ENCODE results near the gene MAMLD1.
A peak's percentile ranks its signal among the peaks of the same experiment; 100 is the strongest.

The MAMLD1 gene

GRCh38 chrX:150508451-150509367, 145.6 kb downstream of the MAMLD1 start:
- peaks cover 17 to 47% (median 35%) of the 10 kb centered on the region in 10 experiments for H3K4me1 ChIP-seq
- H3K27me3 ChIP-seq: no peaks in the 10 kb centered on the region
- H3K9ac ChIP-seq: no peak overlapping the region
- H3K36me3 ChIP-seq: no peaks in the 10 kb centered on the region
- peak overlapping the region in 1 of 11 experiments; percentile 20; a peak in 1 of 22 replicates for H3K27ac ChIP-seq
- no peaks in the 10 kb centered on the region for H4K20me1 ChIP-seq
- no peak for TF ChIP-seq Cebpa-rat (IDR thresholded peaks at IDR 0.05)
- H3K4me2 ChIP-seq: peak overlapping the region in 1 of 11 experiments; percentile 12; a peak in 1 of 22 replicates
- H3K4me3 ChIP-seq: no peak overlapping the region
- no peaks in the 10 kb centered on the region for H3K9me3 ChIP-seq (replicated peaks in 1 of 11)

GRCh38 chrX:150509703-150510102, 146.6 kb downstream of the MAMLD1 start:
- Histone ChIP-seq H3K9me3 (replicated peaks in 1 of 11) (no peaks in the 10 kb centered on the region), H3K4me2 (no peak overlapping the region), H4K20me1 (no peaks in the 10 kb centered on the region), H3K4me3 (no peak overlapping the region), H3K27ac (no peak overlapping the region), H3K4me1 (peaks cover 14 to 45% (median 29%) of the 10 kb centered on the region in 10 experiments), H3K9ac (no peak overlapping the region), H3K36me3 (no peaks in the 10 kb centered on the region), H3K27me3 (no peaks in the 10 kb centered on the region)
- no peak for TF ChIP-seq Cebpa-rat (IDR thresholded peaks at IDR 0.05)

DNA sequence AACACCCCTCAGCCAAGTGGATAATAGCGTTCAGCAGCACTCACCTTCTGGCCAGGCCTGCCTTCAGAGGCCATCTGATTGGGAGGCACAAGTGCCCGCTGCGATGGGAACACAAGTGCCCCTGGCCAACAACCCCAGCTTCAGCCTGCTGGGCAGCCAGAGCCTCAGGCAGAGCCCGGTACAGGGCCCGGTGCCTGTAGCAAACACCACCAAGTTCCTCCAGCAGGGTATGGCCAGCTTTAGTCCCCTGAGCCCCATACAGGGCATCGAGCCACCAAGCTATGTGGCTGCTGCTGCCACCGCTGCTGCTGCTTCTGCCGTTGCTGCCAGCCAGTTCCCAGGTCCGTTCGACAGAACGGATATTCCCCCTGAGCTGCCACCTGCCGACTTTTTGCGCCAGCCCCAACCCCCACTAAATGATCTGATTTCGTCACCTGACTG, 149.4 kb downstream of the MAMLD1 start:
- Histone ChIP-seq H3K27me3 (no peaks in the 10 kb centered on the region), H4K20me1 (no peaks in the 10 kb centered on the region), H3K4me3 (no peak overlapping the region), H3K36me3 (no peaks in the 10 kb centered on the region), H3K9ac (no peak overlapping the region), H3K4me1 (peaks cover 4 to 37% (median 21%) of the 10 kb centered on the region in 10 experiments; a peak in 19 of 20 replicates), H3K27ac (no peak overlapping the region), H3K4me2 (no peak overlapping the region), H3K9me3 (replicated peaks in 1 of 11) (no peaks in the 10 kb centered on the region)
- no peak for TF ChIP-seq Cebpa-rat (IDR thresholded peaks at IDR 0.05)

- H3K4me3 ChIP-seq: no peak overlapping the region
- no peaks in the 10 kb centered on the region for H3K27me3 ChIP-seq
- H3K27ac ChIP-seq: no peak overlapping the region
- no peaks in the 10 kb centered on the region for H3K36me3 ChIP-seq
- H4K20me1 ChIP-seq: no peaks in the 10 kb centered on the region
- H3K9me3 ChIP-seq (replicated peaks in 1 of 11): no peaks in the 10 kb centered on the region
- H3K9ac ChIP-seq: no peak overlapping the region
- no peak for TF ChIP-seq Cebpa-rat (IDR thresholded peaks at IDR 0.05)
- H3K4me1 ChIP-seq: peaks cover 0 to 31% (median 14%) of the 10 kb centered on the region in 10 experiments; a peak in 15 of 20 replicates
- no peak overlapping the region for H3K4me2 ChIP-seq
Observed at GRCh38 chrX:150513544-150513943, 150.4 kb downstream of the MAMLD1 start.

- TF ChIP-seq Cebpa-rat (IDR thresholded peaks at IDR 0.05): no peak
- Histone ChIP-seq H3K9me3 (replicated peaks in 1 of 11) (no peaks in the 10 kb centered on the region), H3K4me3 (no peak overlapping the region), H3K27ac (no peak overlapping the region), H3K4me2 (peak overlapping the region in 3 of 11 experiments; percentile 31 to 64 (median 60); a peak in 2 of 22 replicates), H4K20me1 (no peaks in the 10 kb centered on the region), H3K4me1 (peaks cover 0 to 26% (median 13%) of the 10 kb centered on the region in 10 experiments; a peak in 15 of 20 replicates), H3K9ac (no peak overlapping the region), H3K27me3 (no peaks in the 10 kb centered on the region), H3K36me3 (no peaks in the 10 kb centered on the region)
Observed at GRCh38 chrX:150514462-150514861, 151.3 kb downstream of the MAMLD1 start.

DNA sequence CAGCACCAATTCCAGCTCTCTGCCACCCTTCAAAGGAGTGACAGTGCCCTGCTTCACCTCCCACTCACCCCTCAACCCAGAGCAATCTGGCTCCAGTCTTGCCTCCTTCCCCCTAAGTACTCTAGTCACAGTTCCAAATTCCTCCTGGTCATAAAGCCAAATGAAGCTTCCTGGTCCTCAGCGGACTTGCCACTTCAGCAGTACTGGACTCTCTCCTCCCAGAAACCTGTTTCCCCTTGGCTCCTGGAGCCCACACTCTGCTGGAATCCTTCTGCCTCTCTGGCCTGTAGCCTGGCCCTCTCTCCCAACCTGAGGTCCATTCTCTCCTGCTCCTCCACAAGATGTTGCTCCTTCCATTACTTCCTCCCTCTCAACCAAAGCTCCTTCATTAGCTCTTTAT, 152.7 kb downstream of the MAMLD1 start:
- Histone ChIP-seq H3K27me3 (no peaks in the 10 kb centered on the region), H3K9ac (no peak overlapping the region), H3K27ac (no peak overlapping the region), H3K36me3 (no peaks in the 10 kb centered on the region), H3K4me1 (peaks cover 0 to 26% (median 13%) of the 10 kb centered on the region in 10 experiments; a peak in 15 of 20 replicates), H3K4me2 (peak overlapping the region in 9 of 11 experiments; percentile 9 to 65 (median 55); a peak in 12 of 22 replicates), H3K4me3 (no peak overlapping the region), H3K9me3 (replicated peaks in 1 of 11) (no peaks in the 10 kb centered on the region), H4K20me1 (no peaks in the 10 kb centered on the region)
- TF ChIP-seq Cebpa-rat (IDR thresholded peaks at IDR 0.05): no peak

DNA sequence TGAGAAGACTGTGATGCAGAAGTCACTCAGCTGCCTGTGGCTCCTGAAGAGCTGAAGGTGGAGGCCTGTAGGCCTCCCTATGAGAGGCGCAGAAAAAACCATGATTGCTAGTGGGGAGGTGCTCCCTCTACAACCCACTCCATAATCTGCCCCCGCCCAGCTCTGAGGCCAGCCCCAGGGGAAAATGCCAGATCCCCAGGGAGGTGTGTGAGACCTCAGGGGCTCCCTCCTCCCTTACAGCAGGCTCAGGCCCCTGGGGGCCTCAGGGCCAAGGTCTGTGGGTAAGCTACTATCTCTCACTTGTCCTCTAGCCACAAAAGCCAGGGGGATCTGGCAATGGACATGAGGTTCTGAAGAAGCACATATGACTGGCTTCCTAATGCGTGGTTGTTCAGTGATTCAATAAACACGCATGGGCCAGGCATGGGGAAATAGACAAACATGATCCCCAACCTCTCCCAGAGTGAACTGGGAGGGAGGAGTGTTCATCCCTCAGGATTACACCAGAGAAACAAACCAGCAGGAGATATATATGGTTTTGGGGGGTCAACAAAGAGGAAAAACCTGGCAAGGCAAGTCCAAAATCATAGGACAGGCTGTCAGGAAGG, 154.3 kb downstream of the MAMLD1 start:
- Histone ChIP-seq H3K4me3 (no peak overlapping the region), H3K36me3 (no peaks in the 10 kb centered on the region), H3K27ac (no peak overlapping the region), H3K9ac (no peak overlapping the region; a peak in 1 of 22 replicates), H3K9me3 (replicated peaks in 1 of 11) (no peaks in the 10 kb centered on the region), H3K4me1 (peaks cover 0 to 26% (median 13%) of the 10 kb centered on the region in 10 experiments; a peak in 15 of 20 replicates), H4K20me1 (no peaks in the 10 kb centered on the region), H3K4me2 (peak overlapping the region in 6 of 11 experiments; percentile 11 to 33 (median 22); a peak in 5 of 22 replicates), H3K27me3 (no peaks in the 10 kb centered on the region)
- no peak for TF ChIP-seq Cebpa-rat (IDR thresholded peaks at IDR 0.05)

GRCh38 chrX:150522494-150522893, 159.4 kb downstream of the MAMLD1 start:
- H3K27me3 ChIP-seq: no peaks in the 10 kb centered on the region
- H3K36me3 ChIP-seq: no peaks in the 10 kb centered on the region
- no peaks in the 10 kb centered on the region for H3K9me3 ChIP-seq (replicated peaks in 1 of 11)
- H3K4me1 ChIP-seq: peaks cover 0 to 2% (median 0%) of the 10 kb centered on the region in 10 experiments; a peak in 2 of 20 replicates
- H3K4me3 ChIP-seq: no peak overlapping the region
- no peaks in the 10 kb centered on the region for H4K20me1 ChIP-seq
- no peak for TF ChIP-seq Cebpa-rat (IDR thresholded peaks at IDR 0.05)
- no peak overlapping the region for H3K4me2 ChIP-seq
- no peak overlapping the region for H3K9ac ChIP-seq
- no peak overlapping the region for H3K27ac ChIP-seq

Data from BLaER1 treated with 17β-estradiol and CSF1 and Interleukin-3, amounts not matched to agents 10 nM and 100 nM (cell line).